KMS-11 (cell line): ENCODE results near the gene TRABD2B.

ENCODE experiments used
- H2AFZ ChIP-seq: fragments of 200-600 bp; sonication (generic); 2 replicates; pipeline ENCODE4 v1.6.1; 2016; ENCODE audit warnings: antibody characterized with exemption, mixed run types, low read depth
- H3K27ac ChIP-seq: fragments of 200-600 bp; sonication (generic); 2 replicates; pipeline ENCODE4 v1.6.1; 2016; ENCODE audit warnings: mild to moderate bottlenecking, mixed run types
- H3K27me3 ChIP-seq: fragments of 200-600 bp; sonication (generic); 2 replicates; pipeline ENCODE4 v1.6.1; 2017; ENCODE audit warnings: mild to moderate bottlenecking, low read depth, mixed run types, moderate library complexity; ENCODE audit not compliant: insufficient read depth
- H3K36me3 ChIP-seq: fragments of 200-600 bp; sonication (generic); 2 replicates; pipeline ENCODE4 v1.6.1; 2017; ENCODE audit warnings: mild to moderate bottlenecking, mixed run types; ENCODE audit not compliant: insufficient read depth
- H3K4me1 ChIP-seq: fragments of 200-600 bp; sonication (generic); 2 replicates; pipeline ENCODE4 v1.6.1; 2016; ENCODE audit warnings: mild to moderate bottlenecking, low read depth, mixed run types; ENCODE audit not compliant: poor library complexity, severe bottlenecking
- H3K4me2 ChIP-seq: fragments of 200-600 bp; sonication (generic); 2 replicates; pipeline ENCODE4 v1.7.0; 2016; ENCODE audit warnings: mild to moderate bottlenecking, mixed run types
- H3K4me3 ChIP-seq: fragments of 200-600 bp; sonication (generic); IDR thresholded peaks from 2 replicates; pipeline ENCODE4 v1.6.1; 2017; ENCODE audit warnings: low read depth, low read length, mixed read lengths; ENCODE audit not compliant: insufficient read depth
- H3K79me2 ChIP-seq: fragments of 200-600 bp; sonication (generic); 2 replicates; pipeline ENCODE4 v1.6.1; 2016; ENCODE audit warnings: low read depth, mixed run types; ENCODE audit not compliant: insufficient read depth
- H3K9ac ChIP-seq: fragments of 200-600 bp; sonication (generic); 2 replicates; pipeline ENCODE4 v1.6.1; 2016; ENCODE audit warnings: mild to moderate bottlenecking, mixed run types
- H4K20me1 ChIP-seq: fragments of 200-600 bp; sonication (generic); 2 replicates; pipeline ENCODE4 v1.6.1; 2016; ENCODE audit warnings: mild to moderate bottlenecking, mixed run types; ENCODE audit not compliant: insufficient read depth
- CTCF ChIP-seq: fragments of 200-600 bp; sonication (generic); conservative IDR thresholded peaks from 2 replicates; pipeline ENCODE4 v1.6.1; 2017; ENCODE audit warnings: low read depth, mild to moderate bottlenecking, antibody characterized with exemption, low read length, moderate library complexity, mixed read lengths

TRABD2B gene

GRCh38 chr1:47953661-47954060 is 43.5 kb downstream of the TRABD2B start:
- Histone ChIP-seq H3K27me3 (no peaks in the 10 kb centered on the region), H3K4me3 (no peak overlapping the region), H3K4me2 (no peak overlapping the region), H3K9ac (no peak overlapping the region), H3K79me2 (no peaks in the 10 kb centered on the region), H3K36me3 (no peaks in the 10 kb centered on the region), H3K4me1 (no peaks in the 10 kb centered on the region), H2AFZ (no peak overlapping the region), H3K27ac (no peak overlapping the region), H4K20me1 (no peaks in the 10 kb centered on the region)
- no peak for TF ChIP-seq CTCF

GRCh38 chr1:47951545-47952235 is 45.5 kb downstream of the TRABD2B start:
- H3K4me2 ChIP-seq = no peak overlapping the region
- no peak overlapping the region for H3K27ac ChIP-seq
- no peaks in the 10 kb centered on the region for H3K4me1 ChIP-seq
- no peak for TF ChIP-seq CTCF
- no peaks in the 10 kb centered on the region for H3K79me2 ChIP-seq
- no peaks in the 10 kb centered on the region for H4K20me1 ChIP-seq
- no peaks in the 10 kb centered on the region for H3K36me3 ChIP-seq
- no peak overlapping the region for H2AFZ ChIP-seq
- no peak overlapping the region for H3K4me3 ChIP-seq
- H3K9ac ChIP-seq = no peak overlapping the region
- H3K27me3 ChIP-seq = no peaks in the 10 kb centered on the region

GRCh38 chr1:47951026-47951425 is 46.2 kb downstream of the TRABD2B start:
- H3K4me1 ChIP-seq = no peaks in the 10 kb centered on the region
- H3K79me2 ChIP-seq = no peaks in the 10 kb centered on the region
- H3K36me3 ChIP-seq = no peaks in the 10 kb centered on the region
- no peak for TF ChIP-seq CTCF
- H4K20me1 ChIP-seq = no peaks in the 10 kb centered on the region
- H2AFZ ChIP-seq = no peak overlapping the region
- H3K4me3 ChIP-seq = no peak overlapping the region
- H3K4me2 ChIP-seq = no peak overlapping the region
- no peaks in the 10 kb centered on the region for H3K27me3 ChIP-seq
- H3K27ac ChIP-seq = no peak overlapping the region
- H3K9ac ChIP-seq = no peak overlapping the region

- no peaks in the 10 kb centered on the region for H3K27me3 ChIP-seq
- no peak for TF ChIP-seq CTCF
- no peaks in the 10 kb centered on the region for H3K4me1 ChIP-seq
These were observed 46.7 kb downstream of the TRABD2B start for GRCh38 chr1:47950471-47950870.

More at GRCh38 chr1:47950471-47950870, 46.7 kb downstream of the TRABD2B start:
- no peak overlapping the region for H3K27ac ChIP-seq
- H3K4me3 ChIP-seq = no peak overlapping the region
- H4K20me1 ChIP-seq = no peaks in the 10 kb centered on the region
- H3K36me3 ChIP-seq = no peaks in the 10 kb centered on the region
- H3K79me2 ChIP-seq = no peaks in the 10 kb centered on the region
- H3K4me2 ChIP-seq = no peak overlapping the region
- no peak overlapping the region for H3K9ac ChIP-seq
- no peak overlapping the region for H2AFZ ChIP-seq
